Superior temporal gyrus (tissue), 1 donor: ENCODE measurements around the gene SEMA3G.

Experiments
- DNase-seq: peaks from one replicate; pipeline ENCODE4 v3.0.0-alpha.2; 2016; ENCODE audit errors: extremely low spot score

SEMA3G gene

GRCh38 chr3:52439426-52440248, 5.3 kb downstream of the SEMA3G start:
- no peak for DNase-seq

DNA sequence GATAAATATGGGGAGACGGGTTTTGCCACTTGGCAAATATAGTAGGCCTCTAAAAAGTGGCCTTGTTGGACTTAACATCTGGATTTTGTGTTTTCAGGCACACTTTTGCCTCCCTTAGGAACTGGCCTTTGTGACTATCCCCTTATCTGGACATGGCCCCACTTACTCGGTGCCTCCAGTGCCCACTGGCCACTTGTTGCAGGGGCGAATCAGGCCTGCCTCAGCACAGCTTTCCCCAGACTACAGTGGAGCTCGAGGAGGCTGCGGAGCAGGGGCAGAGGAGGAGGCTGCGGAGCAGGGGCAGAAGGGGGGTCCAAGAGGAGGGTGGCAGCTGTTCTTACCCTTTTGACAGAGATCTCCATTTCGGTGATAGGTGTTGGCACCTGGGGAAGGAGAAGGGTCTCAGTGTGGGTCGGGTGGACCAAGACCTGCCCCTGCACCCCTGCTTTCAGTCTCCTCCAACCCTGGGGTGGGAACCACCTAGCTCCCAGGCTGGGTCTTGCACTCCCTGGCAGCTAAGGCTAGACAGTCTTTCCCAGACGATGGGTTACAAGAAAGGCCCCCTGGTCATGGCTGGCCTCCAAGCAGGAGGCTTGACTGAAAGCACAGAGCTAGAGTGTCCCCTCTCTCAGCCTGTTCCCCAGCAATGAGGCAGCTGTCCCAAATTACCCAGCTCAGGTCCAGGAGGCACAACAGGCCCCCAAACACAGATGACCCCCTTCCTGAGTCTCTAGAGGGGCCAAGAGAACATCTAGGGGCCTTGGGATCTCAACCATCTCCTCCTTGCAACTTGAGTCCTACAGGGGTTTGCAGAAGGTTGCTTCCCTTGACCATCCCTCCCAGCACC, 6.1 kb downstream of the SEMA3G start:
- no peak for DNase-seq

DNA sequence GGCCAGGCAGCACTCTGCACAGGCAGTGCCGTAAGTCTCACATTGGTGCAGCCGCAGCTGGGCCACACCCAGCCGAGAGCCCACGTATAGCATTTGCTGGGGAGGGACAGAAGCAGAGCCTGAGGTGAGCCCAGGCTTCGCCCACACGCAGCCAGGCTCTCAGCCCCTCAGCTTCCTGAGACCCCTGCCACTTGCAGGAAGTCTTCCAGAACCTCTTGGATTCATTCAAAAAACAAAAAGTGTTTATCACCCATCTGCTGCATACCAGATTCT, 6.9 kb downstream of the SEMA3G start:
- DNase-seq = no peak

GRCh38 chr3:52437326-52438103, 7.4 kb downstream of the SEMA3G start:
- DNase-seq = no peak

- no peak for DNase-seq
These were observed 8.3 kb downstream of the SEMA3G start for GRCh38 chr3:52436500-52437149.

DNA sequence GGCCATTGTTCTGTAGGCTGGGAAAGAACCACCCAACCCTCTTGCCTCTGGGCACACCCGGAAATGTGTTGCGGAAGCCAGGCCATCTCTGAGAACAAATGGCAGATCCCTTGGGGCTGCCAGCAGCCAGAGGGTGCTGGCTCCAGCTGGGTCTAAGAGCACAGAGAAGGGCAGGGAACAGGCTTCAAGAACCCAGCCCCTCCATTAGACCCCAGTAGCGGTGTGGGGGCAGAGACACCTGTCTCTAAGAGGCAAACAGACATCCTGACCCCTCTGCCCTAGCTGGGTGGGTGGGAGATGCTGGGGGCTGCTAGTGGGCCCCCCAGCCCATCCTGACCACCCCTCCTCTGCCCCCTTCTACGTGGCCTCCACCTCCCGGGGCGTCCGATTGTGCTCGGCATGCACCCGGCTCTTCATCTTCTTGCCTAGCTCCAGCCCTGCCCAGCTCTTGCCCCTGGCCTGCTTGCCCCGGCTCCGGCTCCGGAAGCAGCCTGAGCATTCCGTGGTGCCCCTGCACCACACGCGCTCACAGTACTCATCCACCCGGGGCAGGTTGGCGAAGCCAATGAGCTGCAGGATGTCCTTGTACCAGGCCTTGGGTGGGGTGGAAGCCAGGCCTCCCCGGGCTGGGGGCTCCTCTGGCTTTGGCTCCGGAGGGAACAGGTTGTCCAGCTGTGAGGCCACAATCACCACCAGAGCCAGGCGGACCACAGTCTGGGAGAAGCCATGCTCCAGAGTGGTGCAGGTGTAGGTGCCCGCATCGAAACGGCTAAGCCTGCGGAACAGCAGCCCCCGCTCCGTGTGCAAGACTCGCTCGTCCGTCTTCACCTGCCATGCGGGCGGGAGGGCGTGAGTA, 9.4 kb downstream of the SEMA3G start:
- DNase-seq = no peak

GRCh38 chr3:52434491-52435115, 10.3 kb downstream of the SEMA3G start:
- no peak for DNase-seq

GRCh38 chr3:52433996-52434479, 10.9 kb downstream of the SEMA3G start:
- DNase-seq = no peak

- DNase-seq = no peak
These were observed 11.4 kb downstream of the SEMA3G start for GRCh38 chr3:52433328-52433995.

- DNase-seq = no peak
These were observed 12.2 kb downstream of the SEMA3G start for GRCh38 chr3:52432691-52433141.

GRCh38 chr3:52432225-52432624, 12.7 kb downstream of the SEMA3G start:
- DNase-seq = no peak

DNA sequence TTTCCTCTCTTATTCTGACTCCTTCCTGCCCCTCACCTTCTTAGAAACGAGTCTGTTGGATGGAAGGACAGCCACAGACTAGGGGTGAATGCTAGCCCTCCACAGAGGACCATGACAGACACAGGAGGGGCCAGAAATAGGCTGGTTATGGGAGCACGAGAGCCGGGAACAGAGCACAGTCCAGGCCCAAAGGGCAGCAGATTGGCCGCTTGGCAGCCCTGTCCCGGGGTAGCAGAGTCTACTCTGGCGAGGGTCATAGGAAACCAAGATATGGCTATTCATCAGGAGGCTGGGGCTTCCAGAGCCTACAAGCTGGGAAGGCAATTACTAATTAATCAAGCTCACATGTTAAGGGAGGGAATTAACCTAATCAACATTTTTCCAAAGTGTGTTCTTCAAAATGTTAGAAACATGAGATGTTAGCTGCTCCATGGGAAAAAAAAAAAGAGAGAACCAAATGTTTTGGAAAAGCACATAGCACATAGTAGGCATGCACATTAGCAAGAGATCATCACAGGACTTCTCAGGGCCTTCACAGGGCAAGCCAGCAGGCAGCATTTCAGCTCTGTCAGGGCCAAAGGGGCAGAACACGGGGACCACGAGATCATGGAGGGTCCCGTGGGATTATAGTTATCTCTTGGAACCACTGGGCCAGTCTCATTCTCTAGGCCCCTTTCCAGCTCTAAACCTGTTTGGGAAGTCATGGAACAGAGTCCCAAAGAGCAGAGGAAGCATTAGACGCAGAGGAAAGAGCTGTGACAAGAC, 13.3 kb downstream of the SEMA3G start:
- DNase-seq = no peak

DNA sequence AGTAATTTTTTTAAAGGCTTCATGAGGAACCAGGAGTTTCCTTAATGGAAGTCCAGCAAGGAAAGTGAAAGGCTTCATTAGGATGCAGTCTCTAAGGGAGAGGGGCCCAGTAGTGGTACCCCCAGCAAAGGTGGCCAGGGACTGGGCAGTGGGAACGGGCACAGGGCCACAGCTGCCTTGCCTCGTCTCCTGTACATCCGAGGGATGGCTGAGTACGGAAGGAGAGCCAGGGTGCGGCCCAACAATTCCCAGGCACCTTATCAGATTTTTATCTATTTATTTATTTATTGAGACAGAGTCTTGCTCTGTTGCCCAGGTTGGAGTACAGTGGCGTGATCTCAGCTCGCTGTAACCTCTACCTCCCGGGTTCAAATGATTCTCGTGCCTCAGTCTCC, 14.5 kb downstream of the SEMA3G start:
- DNase-seq = no peak

- DNase-seq = no peak
These were observed 15.0 kb downstream of the SEMA3G start for GRCh38 chr3:52429779-52430415.

GRCh38 chr3:52429031-52429430, 15.9 kb downstream of the SEMA3G start:
- no peak for DNase-seq

DNA sequence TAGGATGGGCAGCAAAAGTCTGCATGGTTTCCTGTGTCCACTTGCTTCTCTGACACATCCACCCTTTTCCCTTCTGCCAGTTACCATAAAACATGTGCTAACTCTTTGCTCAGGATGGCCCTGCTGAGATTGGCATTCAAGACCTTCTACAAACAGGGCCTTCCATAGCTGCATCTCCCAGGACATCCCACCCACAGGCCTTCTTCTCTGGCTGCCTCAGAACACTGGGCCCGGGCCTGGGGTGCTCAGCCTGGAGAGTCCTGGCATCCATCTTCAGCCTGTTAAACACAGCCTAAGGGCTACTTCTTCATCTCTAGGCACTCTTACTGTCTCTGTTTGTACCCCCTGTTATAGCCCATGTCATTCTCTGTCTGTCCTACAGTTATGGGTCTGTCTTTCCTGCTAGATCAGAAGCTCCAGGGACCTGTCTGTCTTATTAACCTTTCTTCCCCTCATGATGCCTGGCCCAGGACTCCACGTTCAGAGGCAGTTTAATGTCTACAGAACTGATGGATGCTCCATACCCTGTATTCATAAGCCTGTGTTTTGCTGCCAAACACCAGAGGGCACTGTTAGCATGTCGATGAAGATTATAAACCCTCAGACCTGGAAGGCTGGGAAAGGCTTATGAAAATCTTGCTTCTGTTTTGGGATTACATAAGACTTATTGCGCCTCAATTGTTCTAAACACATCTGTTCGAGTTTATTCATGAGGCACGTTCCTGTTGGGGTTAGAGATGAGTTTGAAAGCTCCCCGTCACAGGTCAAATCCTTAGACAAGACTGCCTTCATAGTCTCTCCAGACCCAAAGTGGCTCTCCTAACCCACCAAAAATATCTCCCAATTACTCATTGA, 16.5 kb downstream of the SEMA3G start:
- DNase-seq = peak; percentile 92

- DNase-seq = no peak
These were observed 21.7 kb downstream of the SEMA3G start for GRCh38 chr3:52423173-52423572.
